Stimulated activated CD8-positive, alpha-beta memory T cell treated with anti-CD3 and anti-CD28 coated beads, Interleukin-15, amount 100 ng/mL, for 48 hours (primary cell): Measurements from ENCODE around the gene FAM3A.
"Not testable (repeated sequence)": the region's sequence is repeated elsewhere in the genome, so short reads cannot be mapped to it uniquely, and the experiment has no call there.

Experiments
- DNase-seq, 2 donors: peaks; one replicate each; pipeline ENCODE4 v3.0.0-alpha.2; 2020; ENCODE audit warnings: low read depth in 2 of 2

Gene FAM3A

DNA sequence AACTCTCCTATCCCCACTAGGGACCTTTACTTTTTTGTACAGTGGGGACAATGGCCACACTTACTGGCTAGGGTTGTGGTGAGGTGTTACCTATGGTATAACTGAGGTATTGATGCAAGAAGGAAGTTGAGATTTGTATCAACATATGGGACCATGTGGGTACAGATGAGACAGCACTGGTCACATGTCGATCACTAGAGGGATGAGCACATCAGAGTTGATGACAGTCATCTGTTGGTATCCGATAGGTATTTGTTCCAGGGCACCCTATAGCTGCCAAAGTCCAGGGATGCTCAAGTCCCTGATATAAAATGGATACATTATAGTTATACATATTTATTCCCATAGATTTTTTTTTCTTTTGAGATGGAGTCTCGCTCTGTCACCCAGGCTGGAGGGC, 13.0 kb downstream of the FAM3A start:
- no peak for DNase-seq

DNA sequence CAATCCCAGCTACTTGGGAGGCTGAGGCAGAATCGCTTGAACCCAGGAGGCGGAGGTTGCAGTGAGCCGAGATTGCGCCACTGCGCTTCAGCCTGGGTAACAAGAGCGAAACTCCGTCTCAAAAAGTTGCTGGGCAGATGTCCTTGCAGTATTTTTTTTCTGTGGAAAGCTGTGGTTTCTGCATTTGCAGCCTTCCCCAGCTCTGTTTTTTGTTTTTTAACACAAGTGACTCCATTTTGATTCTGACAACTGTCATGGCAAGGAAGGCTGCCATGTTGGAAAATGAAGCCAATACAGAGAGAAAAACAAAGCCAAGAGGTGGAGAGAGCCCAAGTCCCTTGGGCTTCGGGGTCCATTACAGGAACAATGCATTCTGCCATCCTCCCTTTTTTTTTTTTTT, 13.9 kb downstream of the FAM3A start:
- DNase-seq: no peak

DNA sequence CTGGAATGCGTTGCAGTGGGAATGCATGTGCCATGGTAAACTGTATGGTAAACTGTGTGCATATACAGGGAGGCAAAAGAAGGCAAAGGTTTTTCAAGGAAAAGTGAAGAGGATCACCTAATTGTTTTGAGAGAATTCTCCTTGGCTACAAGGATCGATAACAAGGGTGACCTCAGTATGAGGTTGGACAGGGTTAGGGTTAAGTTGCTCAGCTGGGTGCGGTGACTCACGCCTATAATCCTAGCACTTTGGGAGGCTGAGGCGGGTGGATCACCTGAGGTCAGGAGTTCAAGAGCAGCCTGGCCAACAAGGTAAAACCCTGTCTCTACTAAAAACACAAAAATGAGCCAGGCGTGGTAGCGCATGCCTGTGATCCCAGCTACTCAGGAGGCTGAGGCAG, 14.6 kb downstream of the FAM3A start:
- not testable (repeated sequence) for DNase-seq

DNA sequence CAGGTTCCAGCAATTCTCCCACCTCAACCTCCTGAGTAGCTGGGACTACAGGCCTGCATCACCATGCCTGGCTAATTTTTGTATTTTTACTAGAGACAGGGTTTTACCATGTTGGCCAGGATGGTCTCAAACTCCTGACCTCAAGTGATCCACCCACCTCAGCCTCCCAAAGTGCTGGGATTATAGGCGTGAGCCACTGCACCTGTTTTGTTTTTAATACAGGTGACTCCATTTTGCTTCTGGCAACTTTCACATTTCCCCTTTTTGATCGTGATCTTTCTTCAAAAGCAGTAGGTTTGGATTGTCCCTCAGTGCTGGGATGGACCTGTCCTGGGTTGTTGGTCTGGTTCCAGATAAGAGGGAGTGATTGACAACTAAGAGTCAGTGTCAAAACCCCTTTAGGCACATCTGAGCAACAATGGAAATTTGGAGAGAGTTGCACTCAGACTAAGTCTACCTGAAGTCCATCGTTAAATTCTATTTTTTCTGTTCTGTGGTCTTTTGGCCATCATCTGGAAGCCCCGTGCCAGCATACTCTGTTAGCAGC, 19.4 kb downstream of the FAM3A start:
- not testable (repeated sequence) for DNase-seq

DNA sequence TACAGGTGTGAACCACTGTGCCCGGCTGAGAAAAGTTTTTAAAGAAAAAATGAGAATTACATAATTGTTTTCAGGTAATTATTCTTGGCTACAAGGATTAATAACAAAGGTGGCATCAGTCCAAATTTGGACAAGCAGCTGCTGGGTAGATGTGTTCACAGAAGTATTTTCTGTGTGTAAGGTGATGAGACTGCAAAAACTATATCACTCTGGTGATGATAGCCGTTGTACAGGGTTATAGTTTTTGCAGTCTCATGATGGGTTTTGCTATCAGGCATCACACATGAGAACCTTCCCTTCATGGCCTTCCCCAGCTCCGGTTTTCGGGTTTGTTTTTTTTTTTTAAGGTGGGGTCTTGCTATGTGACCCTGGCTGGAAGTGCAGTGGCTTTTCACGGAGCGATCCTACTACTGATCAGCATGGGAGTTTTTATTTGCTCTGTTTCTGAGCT, 20.5 kb downstream of the FAM3A start:
- DNase-seq: no peak

DNA sequence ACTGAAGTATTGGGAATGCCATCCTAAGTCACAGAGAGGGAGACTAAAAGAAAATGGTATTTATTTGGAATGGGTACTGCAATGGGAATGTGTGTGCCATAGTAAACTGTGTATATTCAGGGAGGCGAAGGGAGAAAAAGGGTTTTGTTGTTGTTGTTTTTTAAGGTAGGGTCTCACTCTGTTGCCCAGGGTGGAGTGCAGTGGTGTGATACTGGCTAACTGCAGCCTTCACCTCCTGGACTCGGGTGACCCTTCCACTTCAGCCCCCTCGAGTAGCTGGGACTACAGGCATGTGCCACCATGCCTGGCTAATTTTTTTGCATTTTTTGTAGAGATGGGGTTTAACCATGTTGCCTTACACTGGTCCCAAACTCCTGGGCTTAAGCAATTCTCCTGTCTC, 21.3 kb downstream of the FAM3A start:
- DNase-seq: no peak

DNA sequence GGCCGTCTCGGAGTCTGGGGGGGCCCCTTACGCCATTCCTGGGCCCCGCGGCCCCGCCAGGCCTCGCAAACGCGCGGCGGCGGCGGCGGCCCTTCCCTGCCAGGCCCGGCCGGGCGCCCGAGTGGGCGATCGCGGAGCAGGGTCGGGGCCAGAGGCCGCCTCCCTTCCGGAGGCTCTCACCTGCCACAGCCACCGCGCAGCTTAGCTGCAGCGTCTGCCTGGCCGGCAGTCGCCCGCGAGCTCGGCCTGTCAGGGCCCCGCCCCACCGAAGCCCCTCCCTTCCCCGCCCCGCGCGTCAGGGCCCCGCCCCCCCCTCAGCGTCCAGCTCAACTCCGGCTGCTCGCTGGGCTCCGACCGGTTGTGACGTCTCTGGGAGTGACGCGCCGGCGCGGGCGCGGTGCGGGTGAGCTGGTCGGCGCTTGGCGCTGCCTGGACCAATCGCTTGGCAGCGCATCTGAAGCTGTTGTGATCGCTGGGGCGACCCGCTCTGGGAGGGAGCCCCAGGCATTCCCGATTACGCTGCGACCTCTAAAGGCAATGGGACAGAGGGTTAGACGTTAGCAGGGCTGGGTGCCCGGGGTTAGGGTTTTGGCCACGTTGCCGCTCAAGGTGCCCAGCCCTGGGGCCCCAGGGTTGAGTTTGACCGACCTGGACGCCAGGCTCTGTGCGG, 25.5 kb downstream of the FAM3A start, which contains the start of gene SLC10A3:
TSS of gene SLC10A3 (minus strand) at position 216 of the 670 bp plus-strand sequence. CDS start 1,689 bp downstream, outside the sequence.
- peak; percentile 84 to 89 for DNase-seq

DNA sequence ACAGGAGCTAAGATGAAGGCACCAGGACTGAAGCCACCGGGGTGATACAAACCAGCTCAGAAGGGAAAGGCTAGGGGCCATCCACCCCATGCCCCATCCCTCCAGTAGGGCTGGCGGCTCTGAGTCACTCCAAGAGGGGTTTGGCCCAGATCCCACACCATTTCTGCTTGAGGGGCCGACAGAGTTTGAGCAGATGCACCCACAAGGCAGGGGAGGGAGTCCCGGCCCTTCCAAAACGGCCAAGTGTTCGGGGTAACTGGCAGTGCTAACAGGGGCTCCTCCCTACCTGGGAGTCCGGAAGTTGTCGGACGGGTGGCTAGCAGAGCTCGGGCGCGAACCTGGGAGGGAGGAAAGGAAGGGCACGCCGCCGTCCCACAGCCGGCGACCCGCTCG, 26.0 kb downstream of the FAM3A start:
- DNase-seq: peak in 1 of 2 donors; percentile 5

DNA sequence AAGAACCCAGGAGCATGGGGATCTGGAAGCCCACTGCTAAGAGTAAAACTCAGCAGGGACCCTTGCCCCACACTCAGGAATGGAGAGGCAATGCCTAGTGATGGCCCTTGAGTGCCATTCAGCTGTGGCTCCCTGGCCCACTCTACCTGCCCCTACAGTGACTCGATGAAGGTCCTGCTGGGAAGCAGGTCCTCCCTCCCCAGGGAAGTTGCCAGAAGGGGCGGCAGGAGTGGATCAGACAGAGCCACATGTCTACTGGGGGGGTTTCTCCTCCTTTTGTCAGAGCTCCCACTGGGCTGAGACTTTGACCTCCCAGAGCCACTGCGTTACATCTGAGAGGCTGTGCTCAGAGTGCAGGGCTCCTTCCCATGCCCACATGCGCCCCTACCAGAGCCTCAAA, 26.9 kb downstream of the FAM3A start:
- no peak for DNase-seq

DNA sequence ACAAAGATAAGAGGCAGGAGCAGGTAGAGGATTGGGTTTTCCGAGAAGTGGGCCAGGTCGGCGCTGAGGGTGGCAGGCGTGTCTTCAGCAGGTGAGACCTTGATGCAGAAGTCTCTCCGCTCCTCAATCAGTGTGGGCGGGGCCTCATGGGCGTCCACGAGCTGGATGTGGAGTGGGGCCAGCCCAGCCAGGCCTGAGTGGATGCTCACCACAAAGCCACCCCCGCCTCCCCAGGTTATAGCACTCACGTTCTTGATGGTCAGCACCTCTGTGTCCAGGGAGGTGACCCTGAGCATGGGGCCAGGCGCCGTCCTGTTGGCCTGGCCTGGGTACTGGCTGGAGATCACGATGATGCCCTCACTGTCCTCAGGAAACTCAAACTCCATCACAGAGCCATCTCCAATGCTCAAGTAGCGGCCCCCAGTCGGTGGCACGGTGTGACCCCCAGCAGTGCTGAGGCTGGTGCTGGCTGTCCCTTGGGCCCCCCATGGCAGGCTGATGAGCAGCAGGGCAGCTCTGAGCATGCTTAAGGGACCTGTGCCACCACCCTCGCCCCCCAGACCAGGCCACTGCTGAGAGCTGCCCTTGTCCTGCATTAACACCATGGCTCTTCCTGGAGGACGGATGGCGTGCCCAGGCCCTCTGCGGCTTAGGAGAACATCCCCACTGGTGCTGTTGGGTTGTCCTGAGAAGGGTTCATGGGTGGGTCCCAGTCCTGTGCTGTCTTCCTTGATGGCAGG, 27.5 kb downstream of the FAM3A start:
- no peak for DNase-seq

DNA sequence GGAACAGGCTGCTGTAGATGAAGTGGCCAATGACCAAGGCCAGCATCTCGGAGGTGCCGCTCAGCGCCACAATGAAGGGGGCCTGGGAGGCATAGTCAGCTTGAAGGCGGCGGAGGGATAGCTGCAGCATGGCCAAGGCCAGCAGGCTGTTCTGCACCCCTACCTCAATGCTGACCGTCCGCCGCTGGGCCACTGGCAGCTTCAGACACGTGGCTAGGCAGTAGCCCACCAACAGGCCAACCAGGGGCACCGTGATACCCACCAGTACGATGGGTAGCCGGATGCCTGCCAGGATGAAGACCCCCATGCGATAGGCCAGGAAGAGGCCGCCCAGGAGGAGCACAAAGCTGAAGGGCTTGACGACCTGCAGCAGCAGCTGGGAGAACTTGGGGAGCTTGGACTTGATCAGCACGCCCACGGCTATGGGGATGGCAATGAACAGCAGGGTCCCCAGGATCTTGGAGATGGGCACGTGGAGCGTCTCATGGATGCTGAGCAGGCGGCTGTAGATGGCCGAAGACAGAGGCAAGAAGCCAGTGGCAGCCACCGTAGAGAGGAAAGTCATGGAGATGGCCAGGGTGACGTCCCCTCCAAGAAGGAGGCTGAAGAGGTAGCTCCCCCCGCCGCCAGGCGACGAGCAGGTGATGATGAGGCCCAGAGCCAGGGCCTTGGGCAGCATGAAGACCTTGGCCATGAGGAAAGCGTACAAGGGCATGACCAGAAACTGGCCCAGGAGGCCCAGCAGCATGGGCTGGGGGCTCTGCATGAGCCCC, 28.3 kb downstream of the FAM3A start:
- no peak for DNase-seq

DNA sequence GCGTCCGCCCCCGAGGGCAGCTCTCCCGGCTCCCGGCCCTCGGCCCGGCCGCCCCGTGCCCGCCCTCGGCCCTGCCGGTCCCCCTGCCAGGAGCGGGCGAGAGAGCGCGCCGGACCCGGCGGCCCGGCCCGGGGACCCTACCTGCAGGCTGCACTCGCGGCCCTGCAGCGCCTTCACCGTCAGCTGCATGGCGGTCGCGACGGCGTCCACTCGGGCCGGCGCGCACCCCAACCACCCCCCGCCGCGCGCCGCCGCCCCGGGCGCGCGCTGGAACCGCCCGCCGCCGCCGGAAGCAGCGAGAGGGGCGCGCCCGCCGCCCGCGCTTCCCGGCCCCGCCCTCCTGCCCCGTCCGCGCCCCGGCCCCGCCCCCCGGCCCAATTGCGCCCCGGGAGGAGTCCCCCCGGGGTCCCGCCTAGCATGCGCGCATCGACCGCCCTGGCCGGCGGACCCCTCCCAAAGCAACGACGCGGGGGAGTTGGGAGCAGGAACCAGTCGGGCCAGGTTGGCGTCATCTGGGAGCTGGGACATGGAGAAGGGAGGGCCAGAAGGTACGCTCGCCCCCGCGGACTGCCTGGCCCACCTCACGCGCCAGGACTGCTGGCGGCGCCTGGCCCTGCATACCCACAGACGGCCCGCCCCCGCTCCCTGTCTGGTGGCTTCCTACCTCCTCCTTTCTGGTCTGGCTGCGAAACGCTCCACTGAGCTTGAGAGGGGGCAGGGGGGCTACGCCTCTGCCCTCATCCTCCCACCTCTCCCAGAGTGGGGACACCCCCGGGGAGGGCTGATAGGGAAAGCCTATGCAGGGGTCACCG, 29.4 kb downstream of the FAM3A start, which contains the start of gene UBL4A:
TSS of gene UBL4A (minus strand) at position 220 of the 812 bp plus-strand sequence. CDS start at position 189, 31 bp downstream.
- peak; percentile 27 to 36 for DNase-seq

DNA sequence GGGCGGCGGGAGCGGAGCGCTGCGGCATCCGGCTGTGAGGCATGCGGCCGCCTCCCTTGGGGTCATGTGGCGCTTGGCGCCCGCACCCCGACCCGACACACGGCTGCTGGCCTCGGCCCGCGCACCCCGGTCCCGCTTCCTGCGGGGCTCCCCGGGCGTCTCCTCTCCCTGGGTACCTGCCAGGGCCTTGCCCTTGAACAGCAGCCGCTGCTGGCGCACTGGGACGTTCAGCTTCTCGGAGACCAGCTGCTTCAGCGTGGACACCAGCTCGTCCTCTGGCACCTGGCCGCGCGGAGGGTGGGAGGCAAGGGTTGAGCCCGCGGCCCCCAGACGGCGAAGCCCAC, 30.0 kb downstream of the FAM3A start:
- DNase-seq: no peak

DNA sequence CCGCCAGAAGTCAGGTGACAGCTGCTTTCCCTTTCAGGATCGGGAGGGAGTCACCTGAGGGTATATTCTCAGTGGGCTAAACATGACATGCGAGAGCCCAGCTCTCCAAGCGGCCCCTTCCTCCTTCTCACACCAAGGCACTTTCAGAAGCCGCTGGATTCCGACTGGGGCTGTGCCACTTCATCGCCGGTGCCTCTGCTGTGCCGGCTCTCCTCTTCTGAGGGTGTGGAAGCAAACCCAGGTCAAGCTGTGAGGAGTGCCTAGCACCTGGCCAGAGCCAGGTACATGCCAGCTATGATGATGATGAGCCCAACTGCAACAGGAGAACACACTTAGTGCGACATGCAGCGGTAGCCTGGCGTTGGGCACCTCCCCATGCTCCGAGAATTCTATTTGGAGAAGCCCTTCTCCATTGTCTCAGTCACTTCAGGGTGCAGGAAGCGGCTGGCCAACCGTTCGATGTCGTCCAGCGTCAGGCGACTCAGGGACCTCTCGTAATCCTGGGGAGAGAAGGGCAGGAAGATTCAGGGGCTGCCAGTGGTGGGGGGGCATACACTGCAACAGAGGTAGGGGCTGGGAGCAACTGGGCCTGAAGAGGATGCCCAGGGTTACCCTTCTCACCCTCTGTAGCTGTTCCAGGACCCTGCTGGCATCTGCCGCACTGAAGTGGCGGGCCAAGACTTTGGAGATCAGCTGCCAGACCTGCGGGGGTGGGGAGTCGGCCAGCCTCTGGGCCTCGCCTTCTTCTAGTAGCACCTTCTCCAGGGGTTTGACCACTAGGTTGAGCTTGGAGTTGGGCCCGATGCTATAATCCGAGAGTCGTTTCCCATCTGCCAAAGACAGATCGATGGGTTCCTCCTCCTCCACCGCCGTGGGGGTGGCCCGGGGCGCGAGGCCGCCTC, 30.6 kb downstream of the FAM3A start:
- no peak for DNase-seq

DNA sequence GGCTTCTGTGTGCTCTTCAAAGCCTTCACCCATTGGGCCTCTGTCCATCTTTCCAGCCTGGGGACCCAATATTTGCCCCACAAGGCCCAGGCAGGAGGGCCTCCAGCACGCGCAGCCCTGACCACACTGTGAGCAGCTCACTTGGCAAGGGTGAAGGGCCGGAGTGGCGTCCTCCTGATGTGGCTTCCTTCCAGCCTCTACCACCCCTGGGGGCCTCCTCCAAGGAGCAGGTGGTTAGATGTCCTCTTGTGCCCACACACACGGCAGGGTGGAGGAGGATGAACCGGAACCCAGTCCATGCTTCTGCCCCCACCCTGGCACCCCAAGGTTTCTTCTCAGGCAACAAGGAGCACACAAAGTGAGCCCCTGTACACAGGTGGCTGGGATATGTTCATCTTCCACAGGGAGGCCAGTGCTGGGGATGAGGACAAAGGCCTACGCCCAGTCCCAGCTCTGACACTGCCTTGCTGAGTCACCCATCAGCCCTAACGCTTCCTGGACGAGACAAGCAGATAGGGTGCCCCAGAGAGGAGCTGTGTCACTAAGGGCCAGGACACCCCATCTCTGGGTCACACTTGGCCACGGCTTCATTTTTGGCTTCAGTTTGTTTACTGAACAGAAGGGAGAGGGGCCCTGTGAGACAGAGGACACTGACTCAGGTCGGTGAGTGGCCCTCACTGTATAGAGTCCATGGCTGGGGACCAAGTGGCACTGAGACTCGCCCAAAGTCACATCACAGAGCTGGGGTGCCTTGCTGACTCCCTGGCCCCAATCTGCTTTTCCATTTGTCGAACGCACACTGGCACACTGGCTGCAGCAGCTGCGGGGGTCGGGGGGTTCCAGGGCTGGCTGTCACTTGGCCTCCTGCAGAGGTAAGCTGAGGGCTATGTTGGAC, 31.5 kb downstream of the FAM3A start:
- no peak for DNase-seq

DNA sequence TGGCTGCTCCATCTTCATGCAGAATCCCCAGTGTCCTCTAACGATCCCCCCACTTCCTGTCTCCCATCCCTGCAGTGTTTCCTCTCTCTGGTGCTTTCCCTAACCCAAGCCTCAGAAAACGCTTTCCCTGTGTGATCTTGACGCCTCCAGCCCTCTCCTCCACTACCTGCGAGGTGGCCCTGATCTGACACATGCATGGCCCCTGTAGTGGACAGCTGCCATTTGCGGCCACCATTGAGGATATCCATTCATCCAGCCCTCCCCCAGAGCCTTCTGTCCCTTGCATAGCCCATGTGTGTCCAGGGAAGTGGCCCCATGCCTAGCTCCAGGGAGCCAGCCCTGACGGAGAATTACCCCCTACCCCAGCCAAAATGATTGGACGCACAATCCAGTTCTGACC, 32.7 kb downstream of the FAM3A start:
- no peak for DNase-seq

DNA sequence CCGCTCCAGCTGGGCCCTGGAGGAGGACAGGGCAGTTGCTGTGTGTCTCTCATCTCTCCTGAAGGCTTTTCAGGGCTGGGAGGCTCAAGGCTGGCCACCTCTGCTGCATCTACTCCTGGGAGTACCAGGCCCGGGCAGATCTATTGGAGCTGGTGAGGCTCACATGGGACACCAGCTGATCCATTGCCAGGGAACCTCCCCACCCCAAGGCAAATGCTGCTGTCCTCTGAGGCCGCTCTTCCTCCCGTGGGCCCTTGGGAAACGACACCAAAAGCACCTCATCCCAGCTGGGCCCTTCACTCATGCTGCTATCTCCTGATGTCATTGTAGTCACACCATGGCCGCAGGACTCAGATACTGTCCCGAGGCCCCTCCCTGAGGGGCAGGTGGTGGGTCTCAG, 33.2 kb downstream of the FAM3A start:
- DNase-seq: no peak

DNA sequence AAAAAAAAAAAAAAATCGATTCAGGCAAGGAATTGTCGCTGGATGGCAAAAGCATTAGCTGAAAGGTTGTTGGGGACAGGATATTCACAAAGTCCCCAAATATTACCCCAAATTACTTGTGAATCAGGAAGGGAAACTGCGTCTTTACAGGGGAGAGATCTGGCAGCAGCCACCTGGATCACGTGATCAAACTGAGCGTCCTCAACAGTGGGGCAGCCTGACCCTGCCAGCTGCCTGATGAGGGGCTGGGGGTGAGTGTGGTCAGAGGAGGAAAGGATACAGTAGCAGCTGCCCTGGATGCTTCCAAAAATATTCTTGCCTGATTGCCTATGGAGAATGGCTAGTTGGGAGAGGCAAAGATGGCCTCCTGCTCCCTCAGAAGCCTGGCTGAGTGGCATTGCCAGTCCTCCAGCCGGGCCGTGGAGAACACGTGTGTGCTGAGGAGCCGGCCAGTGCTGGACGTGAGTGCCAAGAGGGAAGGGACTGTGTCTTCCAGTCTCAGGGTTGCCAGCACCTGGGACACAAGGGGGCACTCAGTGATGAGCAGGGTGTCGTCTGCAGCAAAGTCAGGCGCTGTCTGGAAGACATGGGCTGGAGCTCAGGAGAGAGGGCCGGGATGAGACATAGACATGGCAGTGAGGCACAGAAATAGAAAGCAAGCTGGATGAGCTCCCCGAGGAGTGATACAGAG, 34.0 kb downstream of the FAM3A start:
- DNase-seq: no peak

DNA sequence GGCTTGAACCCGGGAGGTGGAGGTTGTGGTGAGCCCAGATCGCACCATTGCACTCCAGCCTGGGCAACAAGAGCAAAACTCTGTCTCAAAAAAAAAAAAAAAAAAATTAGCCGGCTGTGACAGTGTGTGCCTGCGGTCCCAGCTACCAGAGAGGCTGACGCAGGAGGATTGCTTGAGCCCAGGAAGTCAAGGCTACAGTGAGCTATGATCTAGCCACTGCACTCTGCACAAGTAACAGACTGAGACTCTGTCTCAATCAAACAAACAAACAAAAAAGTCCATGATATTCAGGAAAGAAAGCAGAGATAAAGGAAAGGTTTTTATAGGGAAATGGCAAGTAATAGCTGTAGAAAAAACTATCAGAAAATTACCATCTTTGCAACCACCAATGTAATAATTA, 34.8 kb downstream of the FAM3A start:
- no peak for DNase-seq
